GM12873 (cell line): ENCODE data around the gene GPR161.

ENCODE experiments used
- CTCF ChIP-seq: IDR thresholded peaks from 2 replicates; pipeline ENCODE4 v1.5.1; 2012; ENCODE audit warnings: low read depth, mild to moderate bottlenecking, moderate library complexity, low read length, control low read depth; ENCODE audit not compliant: insufficient read depth; ENCODE audit errors: missing control alignments

GPR161 gene

GRCh38 chr1:168050307-168050706, 86.4 kb downstream of the GPR161 start:
- TF ChIP-seq CTCF = no peak

GRCh38 chr1:168045311-168045710, 91.4 kb downstream of the GPR161 start:
- no peak for TF ChIP-seq CTCF

GRCh38 chr1:168042362-168042761, 94.4 kb downstream of the GPR161 start:
- no peak for TF ChIP-seq CTCF

GRCh38 chr1:168035345-168035744, 101.4 kb downstream of the GPR161 start:
- TF ChIP-seq CTCF = no peak

- no peak for TF ChIP-seq CTCF
Observed at GRCh38 chr1:168032029-168032428, 104.7 kb downstream of the GPR161 start.

- no peak for TF ChIP-seq CTCF
Observed at GRCh38 chr1:168031627-168032026, 105.1 kb downstream of the GPR161 start.

GRCh38 chr1:168031198-168031597, 105.5 kb downstream of the GPR161 start:
- TF ChIP-seq CTCF = no peak
